ENCODE results near the gene SLAMF1. TPM values are rescaled to one million over a fixed set of nuclear protein-coding genes. Genes with fewer than 3 reads are reported as not detected.

Gene SLAMF1, protein sequence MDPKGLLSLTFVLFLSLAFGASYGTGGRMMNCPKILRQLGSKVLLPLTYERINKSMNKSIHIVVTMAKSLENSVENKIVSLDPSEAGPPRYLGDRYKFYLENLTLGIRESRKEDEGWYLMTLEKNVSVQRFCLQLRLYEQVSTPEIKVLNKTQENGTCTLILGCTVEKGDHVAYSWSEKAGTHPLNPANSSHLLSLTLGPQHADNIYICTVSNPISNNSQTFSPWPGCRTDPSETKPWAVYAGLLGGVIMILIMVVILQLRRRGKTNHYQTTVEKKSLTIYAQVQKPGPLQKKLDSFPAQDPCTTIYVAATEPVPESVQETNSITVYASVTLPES
- polyA plus RNA-seq = not detected in 2 replicates

DNA sequence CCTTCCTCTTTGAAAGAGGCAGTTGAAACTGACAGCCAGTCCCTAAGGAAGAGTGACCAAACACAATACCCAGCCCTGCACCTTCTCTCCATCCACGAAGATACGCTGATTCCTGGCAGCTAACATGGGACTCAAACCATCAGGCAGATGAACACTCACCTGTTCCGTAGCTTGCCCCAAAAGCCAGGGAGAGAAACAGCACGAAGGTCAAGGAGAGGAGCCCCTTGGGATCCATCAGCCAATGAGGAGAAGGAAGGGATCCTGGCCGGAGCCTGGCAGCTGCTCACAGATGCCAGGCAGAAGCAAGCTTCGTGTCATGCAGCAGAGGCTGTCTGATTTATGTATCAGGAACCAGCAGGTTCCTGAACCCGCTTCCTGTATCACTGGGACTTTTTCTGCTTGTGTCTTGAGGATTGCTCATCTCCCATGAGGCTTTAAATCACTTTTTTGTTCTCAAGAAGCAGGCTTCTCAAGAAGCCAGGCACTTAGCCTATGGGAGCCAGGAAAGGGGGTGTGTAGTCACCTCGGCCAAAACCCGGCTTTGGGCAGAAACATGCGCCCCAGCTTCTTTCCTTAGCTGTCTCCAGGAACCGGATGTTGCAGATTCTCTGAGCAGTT is at the start of gene SLAMF1:
Gene SLAMF1, minus strand, starts transcription at position 334 of the 618 bp plus-strand sequence. Its CDS starts 99 bp downstream, at position 235.

DNA sequence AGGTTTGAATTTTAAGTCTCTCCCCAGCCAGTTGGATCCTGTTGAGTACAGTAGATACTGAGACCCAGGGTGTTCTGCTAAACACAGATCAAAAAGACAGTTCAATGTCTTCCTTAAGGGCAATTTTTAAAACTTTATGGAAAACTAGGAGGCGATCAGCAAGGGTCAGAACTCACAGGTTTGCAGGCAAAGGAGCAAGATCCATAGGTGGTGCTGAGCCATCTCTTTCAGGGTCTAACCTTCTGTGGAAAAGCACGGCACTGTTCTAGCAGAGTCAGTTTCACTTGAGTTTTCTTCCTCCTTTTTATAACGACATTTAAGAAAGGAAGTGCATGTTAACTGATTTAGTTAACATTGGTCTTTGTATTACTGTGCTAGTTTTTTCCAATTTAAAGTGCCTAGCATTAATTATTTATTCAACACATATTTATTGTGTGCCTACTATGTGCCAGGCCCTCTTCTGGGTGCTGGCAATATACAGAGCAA is 67.6 kb downstream of the SLAMF1 start, which contains the start of gene CD84:
Gene CD84, minus strand, starts transcription at position 281 of the 486 bp plus-strand sequence. Its CDS starts 59 bp downstream, at position 222.

Other genes with a start within 250 kb of the SLAMF1 start
- gene VANGL2, start 246.5 kb downstream of the SLAMF1 start, polyA plus RNA-seq = not detected in 2 replicates
- not detected in 2 replicates for gene SLAMF6, start 123.8 kb downstream of the SLAMF1 start, polyA plus RNA-seq
- not detected in 2 replicates for gene CD84, start 67.5 kb downstream of the SLAMF1 start, polyA plus RNA-seq
- gene CD48, start 64.8 kb upstream of the SLAMF1 start, polyA plus RNA-seq = not detected in 2 replicates
- not detected in 2 replicates for gene SLAMF7, start 92.2 kb upstream of the SLAMF1 start, polyA plus RNA-seq
- not detected in 2 replicates for gene LY9, start 149.1 kb upstream of the SLAMF1 start, polyA plus RNA-seq
- gene CD244, start 215.8 kb upstream of the SLAMF1 start, polyA plus RNA-seq = 0.47 TPM in 1 of 2 replicates, not detected in the other
- gene ITLN1, start 238.1 kb upstream of the SLAMF1 start, polyA plus RNA-seq = not detected in 2 replicates

All from Purkinje cell (primary cell).